H1 (cell line): ENCODE results near the gene MATK. TPM values are rescaled to one million over a fixed set of nuclear protein-coding genes. Genes with fewer than 3 reads are reported as not detected.
"Not testable (repeated sequence)": the region's sequence is repeated elsewhere in the genome, so short reads cannot be mapped to it uniquely, and the experiment has no call there.

Experiments used
- CTCF ChIA-PET: fragments of 300-600 bp; sonication (Branson Sonifier 250); formaldehyde crosslinking; loops from one replicate; lab custom pipeline; 2021; ENCODE audit not compliant: partially characterized antibody; lab: Charles Lee
- POLR2A ChIA-PET: fragments of 300-600 bp; sonication (Branson Sonifier 250); formaldehyde crosslinking; loops from one replicate; lab custom pipeline; 2021; ENCODE audit warnings: inconsistent platforms; ENCODE audit not compliant: partially characterized antibody; lab: Charles Lee
- DNase-seq, 2 experiments: peaks; one replicate each; pipeline versions ENCODE4 v3.0.0 to v3.0.0-alpha.2; 2010 to 2022; ENCODE audit warnings: low spot score in 2 of 2, low read depth in 1 of 2, mixed read lengths in 1 of 2
- FAIRE-seq: peaks from 2 replicates; lab custom pipeline; 2011; peaks lifted over from hg19 to GRCh38; lab: Jason Lieb, UNC
- H2AFZ ChIP-seq: 2 replicates; pipeline ENCODE4 v1.8.1; 2012; ENCODE audit warnings: low read length, inconsistent platforms
- H2AK5ac ChIP-seq: 2 replicates; pipeline ENCODE4 v1.6.1; 2013; ENCODE audit warnings: low read depth, low read length
- H2BK120ac ChIP-seq: replicated peaks from 2 replicates; pipeline ENCODE3; 2013; ENCODE audit warnings: low read depth, low read length, inconsistent platforms
- H2BK12ac ChIP-seq: 2 replicates; pipeline ENCODE4 v1.6.1; 2013; ENCODE audit warnings: low read depth, low read length
- H2BK15ac ChIP-seq: 2 replicates; pipeline ENCODE4 v1.6.1; 2013; ENCODE audit warnings: low read length
- H2BK20ac ChIP-seq: 2 replicates; pipeline ENCODE4 v1.6.1; 2013; ENCODE audit warnings: low read length
- H2BK5ac ChIP-seq: 2 replicates; pipeline ENCODE4 v1.6.1; 2013; ENCODE audit warnings: low read depth, low read length
- H3K14ac ChIP-seq: 2 replicates; pipeline ENCODE4 v1.6.1; 2013; ENCODE audit warnings: inconsistent platforms; ENCODE audit not compliant: insufficient read length
- H3K18ac ChIP-seq: 2 replicates; pipeline ENCODE4 v1.6.1; 2013; ENCODE audit warnings: low read length; ENCODE audit errors: extremely low read depth
- H3K23ac ChIP-seq: 2 replicates; pipeline ENCODE4 v1.6.1; 2013; ENCODE audit warnings: inconsistent platforms; ENCODE audit not compliant: insufficient read length
- H3K23me2 ChIP-seq: 2 replicates; pipeline ENCODE4 v1.6.1; 2013; ENCODE audit warnings: low read depth, low read length
- H3K27ac ChIP-seq: 2 replicates; pipeline ENCODE4 v1.6.1; 2011; ENCODE audit warnings: low read depth, low read length, inconsistent platforms
- H3K27me3 ChIP-seq, 4 experiments: replicated peaks in 1 of 4; 1 replicate in 1 of 4; 2 replicates in 3 of 4; pipeline versions ENCODE4 v1.6.1 to v1.8.1; 2011 to 2013; ENCODE audit warnings: low read length in 3 of 4, mild to moderate bottlenecking in 3 of 4, inconsistent platforms in 2 of 4, mixed read lengths in 2 of 4, moderate library complexity in 1 of 4; ENCODE audit not compliant: control insufficient read depth in 3 of 4, insufficient read depth in 3 of 4; ENCODE audit errors: extremely low read depth in 1 of 4
- H3K36me3 ChIP-seq, 4 experiments: 2 replicates each; pipeline versions ENCODE4 v1.6.1 to v1.8.1; 2011 to 2013; ENCODE audit warnings: mild to moderate bottlenecking in 4 of 4, low read length in 3 of 4, moderate library complexity in 2 of 4, control low read depth in 1 of 4, inconsistent platforms in 1 of 4; ENCODE audit not compliant: insufficient read depth in 4 of 4, control insufficient read depth in 2 of 4
- H3K4ac ChIP-seq: replicated peaks from 2 replicates; pipeline ENCODE3; 2013; ENCODE audit warnings: low read length, low read depth, mixed read lengths, inconsistent platforms; ENCODE audit not compliant: insufficient read length
- H3K4me1 ChIP-seq, 4 experiments: replicated peaks in 1 of 4; 1 replicate in 1 of 4; 2 replicates in 3 of 4; pipeline versions ENCODE4 v1.6.1 to v1.8.1; 2011 to 2013; ENCODE audit warnings: low read length in 3 of 4, inconsistent platforms in 2 of 4, mixed read lengths in 1 of 4; ENCODE audit not compliant: insufficient read depth in 4 of 4, control insufficient read depth in 3 of 4
- H3K4me2 ChIP-seq, 2 experiments: 2 replicates each; pipeline versions ENCODE4 v1.6.1 to v1.8.1; 2011 to 2013; ENCODE audit warnings: low read depth in 2 of 2, low read length in 2 of 2, control low read depth in 1 of 2, inconsistent platforms in 1 of 2, mild to moderate bottlenecking in 1 of 2; ENCODE audit not compliant: insufficient read depth in 1 of 2
- H3K4me3 ChIP-seq, 4 experiments: fragments of 200-600, 300-600 bp in 1 of 4; sonication (generic), shearing (Covaris generic), sonication (Bioruptor Twin) in 1 of 4; 2 replicates each; pipeline versions ENCODE4 v1.5.1 to v1.8.1; 2011 to 2016; ENCODE audit warnings: low read length in 4 of 4, low read depth in 3 of 4, control low read depth in 2 of 4, inconsistent platforms in 2 of 4, mild to moderate bottlenecking in 2 of 4, mixed read lengths in 1 of 4, moderate library complexity in 1 of 4; ENCODE audit not compliant: insufficient read depth in 2 of 4; ENCODE audit errors: extremely low read depth in 1 of 4
- H3K56ac ChIP-seq: replicated peaks from 2 replicates; pipeline ENCODE3; 2013; ENCODE audit warnings: low read depth, mild to moderate bottlenecking, mixed read lengths, low read length, inconsistent platforms; ENCODE audit not compliant: insufficient read length
- H3K79me1 ChIP-seq: 2 replicates; pipeline ENCODE4 v1.6.1; 2013; ENCODE audit warnings: low read depth, low read length, control low read depth
- H3K79me2 ChIP-seq, 2 experiments: 2 replicates each; pipeline versions ENCODE4 v1.6.1 to v1.8.1; 2012 to 2013; ENCODE audit warnings: low read length in 2 of 2, mild to moderate bottlenecking in 2 of 2, inconsistent platforms in 1 of 2; ENCODE audit not compliant: insufficient read depth in 2 of 2, control insufficient read depth in 1 of 2
- H3K9ac ChIP-seq, 4 experiments: replicated peaks in 1 of 4; 1 replicate in 1 of 4; 2 replicates in 3 of 4; pipeline versions ENCODE4 v1.6.1 to v1.8.1; 2011 to 2013; ENCODE audit warnings: low read depth in 3 of 4, low read length in 3 of 4, control low read depth in 2 of 4, mild to moderate bottlenecking in 2 of 4, moderate library complexity in 2 of 4, inconsistent platforms in 1 of 4; ENCODE audit errors: extremely low read depth in 1 of 4
- H3K9me3 ChIP-seq, 2 experiments: 2 replicates each; pipeline versions ENCODE4 v1.6.1 to v1.8.1; 2012 to 2013; ENCODE audit warnings: mild to moderate bottlenecking in 2 of 2, moderate library complexity in 2 of 2, control low read depth in 1 of 2, inconsistent platforms in 1 of 2, low read depth in 1 of 2, low read length in 1 of 2, mixed read lengths in 1 of 2; ENCODE audit not compliant: insufficient read depth in 2 of 2
- H4K20me1 ChIP-seq, 2 experiments: replicated peaks in 1 of 2; 2 replicates each; pipeline versions ENCODE3 to v1.8.1; 2011 to 2013; ENCODE audit warnings: inconsistent platforms in 2 of 2, low read length in 2 of 2, mild to moderate bottlenecking in 1 of 2; ENCODE audit not compliant: insufficient read depth in 2 of 2, control insufficient read depth in 1 of 2
- H4K5ac ChIP-seq: 2 replicates; pipeline ENCODE4 v1.6.1; 2013; ENCODE audit warnings: low read length, low read depth, mixed read lengths, inconsistent platforms; ENCODE audit not compliant: insufficient read length
- H4K8ac ChIP-seq: 2 replicates; pipeline ENCODE4 v1.8.0; 2013; ENCODE audit warnings: mild to moderate bottlenecking, moderate library complexity, low read length, inconsistent platforms; ENCODE audit not compliant: insufficient read depth; ENCODE audit errors: extremely low read depth
- H4K91ac ChIP-seq: replicated peaks from 2 replicates; pipeline ENCODE3; 2013; ENCODE audit warnings: low read length, mixed read lengths, inconsistent platforms; ENCODE audit not compliant: insufficient read length
- WGBS, 2 experiments: shearing (Covaris generic) in 1 of 2; methylation state at CpG; one replicate each; pipeline versions ENCODE4 v1.1.6 to v1.1.7; 2013 to 2015; ENCODE audit warnings: low lambda C conversion rate in 2 of 2, mixed read lengths in 2 of 2, inconsistent platforms in 1 of 2, low coverage in 1 of 2, missing lambda C conversion rate in 1 of 2; ENCODE audit not compliant: insufficient replicate concordance in 2 of 2, insufficient coverage in 1 of 2, insufficient read length in 1 of 2; ENCODE audit errors: extremely low coverage in 1 of 2, missing lambda C conversion rate in 1 of 2; 5-methylcytosine and 5-hydroxymethylcytosine counted together
- polyA plus RNA-seq, 7 experiments: library from polyadenylated mRNA; depleted of rRNA in 3 of 7; stranded (reverse) in 5 of 7; unstranded in 2 of 7; fragments of >200 nt in 5 of 7; fragments of 200-250 nt in 2 of 7; gene quantifications; 1 replicate in 5 of 7; 2 replicates in 1 of 7; 4 replicates in 1 of 7; pipeline versions ENCODE4 v1.2.1 to v1.2.3, GENCODE V29; 2011 to 2013; ENCODE audit warnings: missing spikeins in 2 of 7, mixed read lengths in 2 of 7
- total RNA-seq: library from RNA; stranded (reverse); fragmentation: NEBNext Ultra II Directional; extraction: Animal tissue kit (Norgen Biotek cat#: 25700); gene quantifications from 2 replicates; pipeline ENCODE4 v1.2.1, GENCODE V29; 2021

Gene MATK
- total and polyA plus RNA-seq, 2 of the 8 experiments (the other 6 are each of a cell fraction or from before 2014, with no cell fraction given) = 20.5 to 21.4 TPM

DNA sequence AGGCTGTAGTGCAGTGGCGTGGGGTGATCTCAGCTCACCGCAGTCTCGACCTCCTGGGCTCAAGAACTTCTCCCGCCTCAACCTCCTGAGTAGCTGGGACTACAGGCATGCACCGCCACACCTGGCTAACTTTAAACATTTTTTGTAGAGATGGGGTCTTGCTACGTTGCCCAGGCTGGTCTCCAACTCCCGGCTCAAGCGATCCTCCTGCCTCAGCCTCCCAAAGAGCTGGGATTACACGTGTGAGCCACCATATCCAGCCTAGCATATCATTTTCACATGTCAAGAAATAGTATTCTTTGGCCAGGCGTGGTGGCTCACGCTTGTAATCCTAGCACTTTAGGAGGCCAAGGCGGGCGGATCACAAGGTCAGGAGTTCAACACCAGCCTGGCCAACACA is 27.9 kb downstream of the MATK start:
- not testable (repeated sequence) for H3K9me3 ChIP-seq, H3K4ac ChIP-seq, H2AFZ ChIP-seq, H4K20me1 ChIP-seq, H4K5ac ChIP-seq, H3K4me1 ChIP-seq, H3K9ac ChIP-seq, H2BK12ac ChIP-seq, H3K79me1 ChIP-seq, H3K14ac ChIP-seq, H3K4me2 ChIP-seq, H3K18ac ChIP-seq, H3K36me3 ChIP-seq, DNase-seq, H2AK5ac ChIP-seq, H3K27me3 ChIP-seq, H3K23me2 ChIP-seq, H4K91ac ChIP-seq, H2BK20ac ChIP-seq, H3K27ac ChIP-seq, FAIRE-seq, H3K23ac ChIP-seq, H2BK120ac ChIP-seq, H2BK5ac ChIP-seq, H2BK15ac ChIP-seq, H3K4me3 ChIP-seq, H3K56ac ChIP-seq, H3K79me2 ChIP-seq, H4K8ac ChIP-seq
- POLR2A ChIA-PET = interaction anchor here (1.2 to 2.1 kb wide), 2 partner anchors 17 to 36 kb away, joined by 3 to 4 read pairs; no protein-coding TSS in a partner anchor
- 88% methylated on average over 13 of the region's 13 CpGs; no CpG with 5 or more reads in 1 of the 2 experiments for WGBS, 2 experiments
- CTCF ChIA-PET = interaction anchor here (1.2 to 1.4 kb wide), 3 partner anchors 9 to 60 kb away, joined by 3 read pairs; no protein-coding TSS in a partner anchor

DNA sequence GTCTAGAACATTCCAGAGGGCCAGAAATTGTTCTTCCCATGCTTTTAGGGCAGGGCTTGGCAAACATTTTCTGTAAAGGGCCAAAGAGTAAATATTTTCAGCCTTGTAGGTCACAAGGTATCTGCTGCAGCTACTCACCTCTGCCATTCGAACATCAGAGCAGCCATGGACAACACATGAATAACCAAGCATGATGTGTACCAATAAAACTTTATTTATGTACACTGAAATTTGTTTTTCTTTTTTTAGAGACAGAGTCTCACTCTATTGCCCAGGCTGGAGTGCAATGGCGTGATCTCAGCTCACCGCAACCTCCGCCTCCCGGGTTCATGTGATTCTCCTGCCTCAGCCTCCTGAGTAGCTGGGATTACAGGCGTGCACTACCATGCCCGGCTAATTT is 28.5 kb downstream of the MATK start:
- H2BK20ac ChIP-seq, H4K8ac ChIP-seq: not testable (repeated sequence)

More for the DNA sequence above, 28.5 kb downstream of the MATK start:
- H3K18ac ChIP-seq, H3K27me3 ChIP-seq, H2BK5ac ChIP-seq, H3K56ac ChIP-seq, H3K9me3 ChIP-seq, H3K36me3 ChIP-seq, H3K4me2 ChIP-seq, H3K23me2 ChIP-seq, H3K4ac ChIP-seq, H3K79me1 ChIP-seq, H3K4me1 ChIP-seq, H4K5ac ChIP-seq, H3K14ac ChIP-seq, H2BK120ac ChIP-seq, H2AK5ac ChIP-seq, H3K27ac ChIP-seq, FAIRE-seq, H3K79me2 ChIP-seq, H2BK12ac ChIP-seq, DNase-seq, H4K20me1 ChIP-seq, H3K4me3 ChIP-seq, H3K9ac ChIP-seq, H4K91ac ChIP-seq, H2AFZ ChIP-seq, H2BK15ac ChIP-seq, H3K23ac ChIP-seq: not testable (repeated sequence)
- 90% methylated on average over 7 of the region's 7 CpGs; no CpG with 5 or more reads in 1 of the 2 experiments for WGBS, 2 experiments
- CTCF ChIA-PET = interaction anchor here (1.3 kb wide), 2 partner anchors 12 to 60 kb away, joined by 3 read pairs; no protein-coding TSS in a partner anchor
- POLR2A ChIA-PET = interaction anchor here (2.1 to 2.3 kb wide), 2 partner anchors 10 to 16 kb away, joined by 4 to 10 read pairs; no protein-coding TSS in a partner anchor
